Inferior parietal cortex (tissue), 1 donor: Measurements from ENCODE around the gene MYO1A.
"Not testable (repeated sequence)": the region's sequence is repeated elsewhere in the genome, so short reads cannot be mapped to it uniquely, and the experiment has no call there.

ENCODE experiments used
- DNase-seq: peaks from one replicate; pipeline ENCODE4 v3.0.0-alpha.2; 2016; ENCODE audit errors: extremely low spot score

Gene MYO1A

GRCh38 chr12:56993346-56993745 is 56.6 kb downstream of the MYO1A start:
- no peak for DNase-seq

- DNase-seq, result no peak
Observed at GRCh38 chr12:56991319-56992246, 58.3 kb downstream of the MYO1A start.

- DNase-seq, result no peak
Observed at GRCh38 chr12:56990648-56991318, 59.1 kb downstream of the MYO1A start.

- no peak for DNase-seq
Observed at GRCh38 chr12:56989861-56990610, 59.9 kb downstream of the MYO1A start.

- DNase-seq, result peak; percentile 33
Observed at GRCh38 chr12:56988207-56988739, 61.7 kb downstream of the MYO1A start.

- DNase-seq, result peak; percentile 85
Observed at GRCh38 chr12:56987551-56988053, 62.3 kb downstream of the MYO1A start.

GRCh38 chr12:56987011-56987410 is 62.9 kb downstream of the MYO1A start:
- no peak for DNase-seq

- DNase-seq, result not testable (repeated sequence)
Observed at GRCh38 chr12:56985714-56986113, 64.2 kb downstream of the MYO1A start.

GRCh38 chr12:56983386-56983785 is 66.5 kb downstream of the MYO1A start:
- DNase-seq, result no peak

GRCh38 chr12:56982578-56983236 is 67.2 kb downstream of the MYO1A start:
- not testable (repeated sequence) for DNase-seq

GRCh38 chr12:56980941-56981530 is 68.9 kb downstream of the MYO1A start:
- DNase-seq, result no peak

- no peak for DNase-seq
Observed at GRCh38 chr12:56980268-56980667, 69.7 kb downstream of the MYO1A start.

GRCh38 chr12:56979628-56980027 is 70.3 kb downstream of the MYO1A start:
- DNase-seq, result no peak
